ENCODE measurements around the gene ACTL10. TPM values are rescaled to one million over a fixed set of nuclear protein-coding genes. Genes with fewer than 3 reads are reported as not detected.

Gene ACTL10
- total and polyA plus RNA-seq, 2 of the 13 experiments (the other 11 are each of a cell fraction or from before 2014, with no cell fraction given): not detected

- TF ChIP-seq THAP8 (CRISPR knock-in tag; IDR thresholded peaks at IDR 0.05; ENCODE audit: borderline replicate concordance): no peak
- peak; percentile 66; the same call in 1 of the 2 replicates for TF ChIP-seq TBX2 (CRISPR knock-in tag; IDR thresholded peaks at IDR 0.05; ENCODE audit: borderline replicate concordance)
- 0 out of 2 replicates have a peak, but pooled peaks have one; percentile 53 for TF ChIP-seq MTERF4 (CRISPR knock-in tag; IDR thresholded peaks at IDR 0.05)
- TF ChIP-seq HMG20A (CRISPR knock-in tag; IDR thresholded peaks at IDR 0.05; ENCODE audit: borderline replicate concordance): peak; percentile 62; the same call in 1 of the 2 replicates
- TF ChIP-seq BHLHE40 (IDR thresholded peaks at IDR 0.05; ENCODE audit: low read length): peak; percentile 89
- TF ChIP-seq ZBTB44 (CRISPR knock-in tag; IDR thresholded peaks at IDR 0.05): no peak
- 0 out of 2 replicates have a peak, but pooled peaks have one; percentile 33 for TF ChIP-seq ZNF747 (CRISPR knock-in tag; IDR thresholded peaks at IDR 0.05; ENCODE audit: borderline replicate concordance)
- peak; percentile 74 for TF ChIP-seq MAX (IDR thresholded peaks at IDR 0.05)
- TF ChIP-seq NFRKB (IDR thresholded peaks at IDR 0.05): no peak
- TF ChIP-seq SOX6 (IDR thresholded peaks at IDR 0.05): no peak
- peak; percentile 64 for TF ChIP-seq SOX6 (CRISPR knock-in tag; IDR thresholded peaks at IDR 0.05)
- no peak for TF ChIP-seq ZBTB40 (IDR thresholded peaks at IDR 0.05)
- TF ChIP-seq ZBTB40 (CRISPR knock-in tag; IDR thresholded peaks at IDR 0.05): peak; percentile 14; the same call in 1 of the 2 replicates
- TF ChIP-seq HCFC1 (IDR thresholded peaks at IDR 0.05; ENCODE audit: low read depth, low read length): no peak
- peak; percentile 77 for TF ChIP-seq RARA (CRISPR knock-in tag; IDR thresholded peaks at IDR 0.05)
- no peak for TF ChIP-seq ZNF282 (IDR thresholded peaks at IDR 0.05; ENCODE audit: partially characterized antibody)
Measured at GRCh38 chr20:33710681-33711445, 44.1 kb downstream of the ACTL10 start (continued).
